HepG2 (cell line): Measurements from ENCODE around the gene GCHFR. TPM values are rescaled to one million over a fixed set of nuclear protein-coding genes. Genes with fewer than 3 reads are reported as not detected.

Source experiments
- ELF1 ChIP-seq: sonication (generic); formaldehyde crosslinking; IDR thresholded peaks from 2 replicates; pipeline ENCODE4 v1.4.0; 2020; ENCODE audit warnings: missing genetic modification reagents
- FOXP1 ChIP-seq, 2 experiments: fragments of 450-650 bp in 1 of 2; IDR thresholded peaks; 2 replicates each; pipeline ENCODE4 v1.6.1; 2017 to 2018; ENCODE audit warnings: antibody characterized with exemption in 1 of 2
- NR0B2 ChIP-seq: sonication (generic); formaldehyde crosslinking; IDR thresholded peaks from 2 replicates; pipeline ENCODE4 v1.4.0; 2020; ENCODE audit warnings: mild to moderate bottlenecking, missing genetic modification reagents
- PBX2 ChIP-seq: IDR thresholded peaks from 2 replicates; pipeline ENCODE4 v1.6.1; 2016; ENCODE audit warnings: control low read depth
- POLR2G ChIP-seq: fragments of 200-400 bp; formaldehyde crosslinking; IDR thresholded peaks from 2 replicates; pipeline ENCODE4 v1.6.1; 2018; ENCODE audit warnings: mild to moderate bottlenecking, low read depth, low read length, moderate library complexity
- RBFOX2 ChIP-seq: fragments of 200-400 bp; formaldehyde crosslinking; IDR thresholded peaks from 2 replicates; pipeline ENCODE4 v1.6.1; 2017; ENCODE audit warnings: low read depth, mild to moderate bottlenecking, low read length
- REPIN1 ChIP-seq: sonication (generic); formaldehyde crosslinking; IDR thresholded peaks from 2 replicates; pipeline ENCODE4 v1.8.0; 2022; ENCODE audit warnings: missing genetic modification reagents, low read depth, mild to moderate bottlenecking, borderline replicate concordance
- TCF7 ChIP-seq: sonication (generic); IDR thresholded peaks from 2 replicates; pipeline ENCODE4 v1.6.1; 2016; ENCODE audit warnings: antibody characterized with exemption, low read depth
- TFE3 ChIP-seq: IDR thresholded peaks from 2 replicates; pipeline ENCODE4 v1.6.1; 2016
- ZBED4 ChIP-seq: sonication (generic); formaldehyde crosslinking; IDR thresholded peaks from 2 replicates; pipeline ENCODE4 v1.4.0; 2020; ENCODE audit warnings: missing genetic modification reagents, borderline replicate concordance
- ZBTB43 ChIP-seq: sonication (generic); formaldehyde crosslinking; conservative IDR thresholded peaks from 2 replicates; pipeline ENCODE4 v1.4.0; 2020; ENCODE audit warnings: missing genetic modification reagents
- ZBTB46 ChIP-seq: sonication (generic); formaldehyde crosslinking; IDR thresholded peaks from 2 replicates; pipeline ENCODE4 v1.4.0; 2020; ENCODE audit warnings: mild to moderate bottlenecking, missing genetic modification reagents, borderline replicate concordance
- ZNF367 ChIP-seq: sonication (generic); formaldehyde crosslinking; IDR thresholded peaks from 2 replicates; pipeline ENCODE4 v1.4.0; 2020; ENCODE audit warnings: missing genetic modification reagents, borderline replicate concordance
- ZNF598 ChIP-seq: sonication (generic); formaldehyde crosslinking; IDR thresholded peaks from 2 replicates; pipeline ENCODE4 v1.5.1; 2020; ENCODE audit warnings: mild to moderate bottlenecking, missing genetic modification reagents, borderline replicate concordance
- ZNF83 ChIP-seq: sonication (generic); formaldehyde crosslinking; IDR thresholded peaks from 2 replicates; pipeline ENCODE4 v1.4.0; 2020; ENCODE audit warnings: missing genetic modification reagents, mild to moderate bottlenecking, borderline replicate concordance
- polyA plus RNA-seq, 8 experiments: library from polyadenylated mRNA; depleted of rRNA in 3 of 8; stranded (reverse) in 7 of 8; unstranded in 1 of 8; fragments of >200 nt; fragmentation: Illumina TruSeq in 4 of 8; extraction: Trizol in 4 of 8; gene quantifications; 2 replicates each; pipeline versions ENCODE4 v1.2.1 to v1.2.3, GENCODE V29; 2011 to 2016; ENCODE audit warnings: low read depth in 4 of 8, missing spikeins in 1 of 8, mixed read lengths in 1 of 8; ENCODE audit not compliant: insufficient read depth in 1 of 8
- total RNA-seq, 5 experiments: library from RNA; depleted of rRNA; stranded (reverse); fragments of >200 nt; fragmentation: Illumina TruSeq; extraction: Trizol; gene quantifications; 2 replicates each; pipeline ENCODE4 v1.2.3, GENCODE V29; 2016; ENCODE audit warnings: low read depth in 1 of 5

The GCHFR gene
- total and polyA plus RNA-seq, 2 of the 13 experiments (the other 11 are each of a cell fraction or from before 2014, with no cell fraction given) = 51.5 to 92.4 TPM

- TF ChIP-seq ZBED4 (CRISPR knock-in tag) (no peak; the same call in 1 of the 2 replicates), RBFOX2 (peak; percentile 81), TFE3 (peak; percentile 29; the same call in 1 of the 2 replicates), FOXP1 (IDR thresholded peaks at IDR 0.05) (no peak), FOXP1 (CRISPR knock-in tag; IDR thresholded peaks at IDR 0.05) (no peak), ZNF83 (CRISPR knock-in tag) (no peak), TCF7 (no peak; the same call in 1 of the 2 replicates), POLR2G (peak; percentile 85), NR0B2 (CRISPR knock-in tag) (peak; percentile 66; the same call in 1 of the 2 replicates), ZBTB43 (CRISPR knock-in tag) (peak; percentile 11), PBX2 (CRISPR knock-in tag) (no peak), ZNF367 (CRISPR knock-in tag) (no peak), ZBTB46 (CRISPR knock-in tag) (peak; percentile 27; the same call in 1 of the 2 replicates), ZNF598 (CRISPR knock-in tag) (peak; percentile 81; the same call in 1 of the 2 replicates), ELF1 (CRISPR knock-in tag) (peak; percentile 93), REPIN1 (CRISPR knock-in tag) (peak; percentile 86)
Observed at GRCh38 chr15:40807028-40807887, 43.4 kb downstream of the GCHFR start, which contains the start of the genes DNAJC17 and ZFYVE19 (continued).
